Activated CD8-positive, alpha-beta memory T cell treated with anti-CD3 and anti-CD28 coated beads, Interleukin-2, amount 50 U/mL, for 1 hour (primary cell): Measurements from ENCODE around the gene IL12RB2.

Experiments used
- DNase-seq: peaks from one replicate; pipeline ENCODE4 v3.0.0-alpha.2; 2020; ENCODE audit errors: extremely low read depth

The IL12RB2 gene

DNA sequence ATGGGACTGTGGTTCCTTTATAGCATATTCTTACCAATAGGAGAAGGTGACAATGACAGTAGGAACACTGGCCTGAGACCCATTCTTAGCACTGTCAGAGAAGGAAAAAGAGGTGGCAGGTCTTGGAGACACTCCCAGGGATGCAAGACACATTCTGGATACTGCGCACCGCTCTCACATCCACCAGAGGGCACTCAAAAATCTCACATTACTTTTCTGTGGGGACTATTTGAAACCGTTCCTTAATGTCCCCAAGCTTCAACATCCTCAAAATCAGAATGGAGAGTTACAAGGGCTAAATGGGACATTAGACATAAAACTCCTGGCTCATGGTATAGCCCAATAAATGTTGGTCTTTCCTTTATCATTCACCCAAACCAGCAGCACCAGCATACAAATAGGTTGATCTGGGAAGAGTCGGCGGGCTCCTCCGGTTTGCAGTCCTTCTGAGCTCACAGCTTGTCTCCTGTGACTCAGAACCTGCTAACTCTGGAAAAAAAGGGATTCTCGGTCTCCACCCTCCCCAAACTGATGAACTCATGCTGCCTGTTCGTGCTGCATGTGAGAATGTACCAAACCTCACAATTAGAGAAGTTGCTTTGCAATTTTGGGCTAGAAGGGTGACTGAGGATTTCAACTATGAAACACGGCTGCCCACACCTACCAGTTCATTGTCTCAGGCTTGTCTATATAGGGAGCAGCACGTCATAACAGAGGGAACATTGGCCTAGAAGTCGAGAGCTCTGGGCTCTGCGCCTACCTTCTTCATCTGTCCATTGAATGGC lies 40.2 kb downstream of the IL12RB2 start:
- no peak for DNase-seq

DNA sequence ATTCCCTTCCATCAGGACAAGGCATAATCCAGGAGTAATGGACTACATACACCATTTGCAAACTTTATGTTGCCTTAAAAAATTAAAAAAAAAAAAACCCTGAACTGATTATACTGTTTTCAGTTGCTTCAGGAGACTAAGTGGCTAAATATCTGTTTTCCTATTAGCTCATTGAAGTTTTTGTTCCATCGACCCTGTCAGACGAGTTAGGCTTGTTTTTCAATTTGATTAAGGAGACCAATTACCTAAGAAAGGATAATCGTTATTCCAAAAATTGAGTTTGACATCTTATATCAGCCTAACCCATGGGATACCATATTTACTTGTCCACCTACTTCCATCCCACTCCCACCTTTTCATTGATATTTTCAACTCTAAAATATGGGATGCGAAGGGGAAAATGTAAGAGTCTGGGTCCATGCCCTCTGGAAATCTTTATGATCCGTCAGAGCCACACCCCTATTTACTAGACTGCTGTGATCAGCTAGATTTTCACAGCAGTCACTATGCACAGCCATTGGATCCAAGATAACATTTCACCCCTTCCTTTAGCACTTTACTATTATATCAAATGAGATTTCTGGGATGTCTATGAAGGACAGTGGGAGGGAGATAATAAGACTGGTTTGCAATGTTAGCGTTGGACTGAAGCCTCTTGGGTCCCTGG lies 41.0 kb downstream of the IL12RB2 start:
- DNase-seq = no peak

DNA sequence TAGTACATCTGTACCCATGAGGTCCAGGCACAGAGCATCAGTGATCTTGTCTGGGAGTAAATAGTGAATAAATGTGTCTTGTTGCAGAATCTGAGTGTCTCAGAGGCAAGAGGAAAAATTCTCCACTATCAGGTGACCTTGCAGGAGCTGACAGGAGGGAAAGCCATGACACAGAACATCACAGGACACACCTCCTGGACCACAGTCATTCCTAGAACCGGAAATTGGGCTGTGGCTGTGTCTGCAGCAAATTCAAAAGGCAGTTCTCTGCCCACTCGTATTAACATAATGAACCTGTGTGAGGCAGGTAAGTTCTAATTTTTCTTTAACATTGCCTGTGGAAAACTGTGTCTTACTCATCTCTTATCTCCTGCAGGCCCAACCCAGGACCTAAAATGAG lies 43.1 kb downstream of the IL12RB2 start:
- DNase-seq = no peak

DNA sequence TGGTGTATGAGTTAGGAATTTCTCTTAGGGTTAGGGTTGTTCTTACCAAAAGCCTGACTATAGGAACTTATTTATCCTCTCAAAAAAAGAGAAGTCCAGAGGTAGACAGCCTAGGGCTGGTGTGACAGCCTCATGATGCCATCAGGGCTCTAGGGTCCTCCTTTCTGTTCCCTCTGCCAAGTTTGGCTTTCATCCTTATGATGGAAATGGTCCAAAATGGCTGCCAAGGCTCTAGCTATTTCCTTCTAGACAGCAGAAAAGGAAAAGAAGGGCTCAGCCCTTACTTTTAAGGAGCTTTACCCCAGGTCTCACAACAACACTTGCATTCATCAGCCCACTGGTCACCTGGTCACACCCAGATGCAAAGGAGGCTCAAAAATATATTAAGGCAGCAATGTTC lies 44.5 kb downstream of the IL12RB2 start:
- no peak for DNase-seq

DNA sequence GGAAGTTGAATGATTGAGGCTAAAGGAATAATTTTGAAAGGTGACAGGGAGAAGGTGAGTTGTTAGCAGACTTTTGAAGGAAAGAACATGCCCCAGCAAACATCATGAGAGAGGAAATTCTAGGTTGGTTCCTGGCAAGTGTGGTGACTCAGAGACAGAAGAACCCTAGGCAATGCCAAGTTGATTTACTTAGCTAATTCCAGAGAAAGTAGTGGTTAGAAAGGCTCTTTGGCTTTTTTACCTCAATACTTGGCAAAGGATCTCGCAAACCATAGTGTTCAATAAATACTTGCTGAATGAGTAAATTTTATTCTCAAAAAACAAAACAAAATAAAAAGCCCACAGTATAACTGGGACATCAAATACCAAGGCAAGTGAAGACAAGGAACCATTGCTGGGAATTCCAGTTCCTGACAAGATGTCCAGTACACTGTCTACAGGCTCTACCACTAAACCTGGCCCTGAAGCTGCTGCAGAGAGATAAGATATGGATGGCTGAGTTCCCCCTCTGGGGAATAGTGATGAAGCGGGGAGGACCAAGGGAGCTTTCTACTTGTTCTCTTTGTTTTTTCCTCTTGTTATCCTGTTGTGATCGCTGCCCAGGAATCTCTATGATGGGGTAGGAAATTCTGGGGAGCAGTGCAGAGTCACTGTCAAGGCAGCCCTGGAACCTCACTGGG lies 48.2 kb downstream of the IL12RB2 start:
- no peak for DNase-seq

DNA sequence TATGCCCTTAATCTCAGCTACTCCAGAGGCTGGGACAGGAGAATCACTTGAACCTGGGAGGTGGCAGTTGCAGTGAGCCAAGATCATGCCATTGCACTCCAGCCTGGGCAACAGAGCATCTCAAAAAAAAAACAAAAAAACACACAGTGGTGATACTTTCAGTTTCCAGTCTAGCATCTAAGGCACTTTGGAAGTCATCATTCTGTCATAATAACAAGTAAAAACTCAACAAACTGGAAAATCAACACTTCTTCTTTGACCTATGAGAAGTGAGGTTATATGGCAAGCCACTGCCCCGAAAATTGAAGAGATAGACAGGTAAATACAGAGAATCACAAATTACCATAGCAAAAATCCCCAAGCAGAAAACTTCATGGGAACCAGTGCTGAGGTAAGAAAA lies 51.9 kb downstream of the IL12RB2 start:
- no peak for DNase-seq

DNA sequence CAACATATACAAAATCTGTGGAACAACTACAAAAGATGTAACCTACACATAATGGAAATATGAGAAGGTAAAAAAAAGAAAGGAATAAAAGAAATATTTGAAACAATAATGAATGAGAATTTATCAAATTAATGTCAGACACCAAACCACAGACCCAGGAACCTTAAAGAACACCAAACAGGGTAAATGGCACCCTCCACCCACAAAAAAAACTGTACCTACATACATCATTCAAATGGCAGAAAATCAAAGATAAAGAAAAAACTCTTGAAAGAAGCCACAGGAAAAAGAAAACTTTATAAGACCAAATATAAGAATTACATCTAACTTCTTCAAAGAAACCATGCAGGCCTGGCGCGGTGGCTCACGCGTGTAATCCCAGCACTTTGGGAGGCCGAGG lies 54.0 kb downstream of the IL12RB2 start:
- no peak for DNase-seq

DNA sequence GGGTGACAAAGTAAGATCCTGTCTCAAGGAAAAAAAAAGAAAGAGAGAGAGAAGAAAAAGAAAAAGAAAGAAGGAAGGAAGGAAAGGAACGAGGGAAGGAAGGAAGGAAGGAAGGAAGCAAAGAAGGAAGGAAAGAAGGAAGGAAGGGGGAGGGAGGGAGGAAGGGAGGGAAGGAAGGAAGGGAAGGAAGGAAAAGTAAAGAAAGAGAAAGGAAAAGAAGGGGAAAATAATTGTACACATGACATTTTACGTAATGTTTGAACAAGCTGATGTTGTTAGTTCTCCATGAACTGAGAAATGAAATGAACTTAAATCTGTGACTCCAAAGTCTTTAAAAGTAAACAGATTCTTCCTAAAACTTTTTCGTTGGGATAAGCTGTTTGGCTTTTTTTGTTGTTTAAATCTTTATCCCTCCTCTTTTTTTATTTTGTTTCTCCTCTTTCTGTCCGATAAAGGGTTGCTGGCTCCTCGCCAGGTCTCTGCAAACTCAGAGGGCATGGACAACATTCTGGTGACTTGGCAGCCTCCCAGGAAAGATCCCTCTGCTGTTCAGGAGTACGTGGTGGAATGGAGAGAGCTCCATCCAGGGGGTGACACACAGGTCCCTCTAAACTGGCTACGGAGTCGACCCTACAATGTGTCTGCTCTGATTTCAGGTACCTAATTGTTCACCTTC lies 59.8 kb downstream of the IL12RB2 start:
- no peak for DNase-seq

DNA sequence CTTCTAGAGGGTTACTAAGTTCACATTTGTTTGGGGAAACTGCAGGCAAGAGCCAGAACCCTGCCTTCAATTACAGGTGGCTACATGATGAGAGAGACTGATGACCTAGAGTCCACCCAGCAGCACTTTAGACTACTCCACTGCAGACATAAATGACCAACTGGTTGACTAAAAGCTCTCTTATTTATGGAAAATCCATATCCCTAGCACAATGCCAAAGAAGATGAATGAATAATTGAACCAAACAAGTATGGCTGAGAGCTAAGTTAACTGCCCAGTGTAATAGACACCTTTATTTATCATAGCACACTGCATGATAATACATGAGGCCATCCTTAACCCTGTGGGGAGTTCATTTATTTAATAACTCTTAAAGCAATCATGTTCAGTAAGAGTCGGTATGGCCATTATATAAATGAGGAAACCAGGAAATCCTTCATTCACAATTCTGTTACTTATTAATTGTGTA lies 60.4 kb downstream of the IL12RB2 start:
- DNase-seq = no peak

DNA sequence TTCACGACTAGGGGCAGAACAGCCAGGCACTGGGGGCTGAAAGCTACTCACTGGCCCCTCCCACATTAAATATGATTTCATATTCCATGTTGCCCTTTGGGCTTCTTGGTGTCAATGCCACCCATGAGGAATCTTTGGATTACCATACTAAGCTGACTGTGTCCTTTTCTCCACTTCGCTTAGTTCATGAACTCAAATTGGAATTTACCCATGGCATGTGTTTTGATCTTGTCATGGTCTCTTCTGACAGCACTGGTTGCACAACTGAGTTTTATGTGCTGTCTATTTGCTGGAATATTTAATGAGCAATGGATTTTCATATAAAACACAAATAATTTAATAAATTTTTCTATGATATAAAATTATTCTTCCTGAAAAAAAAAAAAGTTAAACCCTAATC lies 63.4 kb downstream of the IL12RB2 start:
- no peak for DNase-seq

DNA sequence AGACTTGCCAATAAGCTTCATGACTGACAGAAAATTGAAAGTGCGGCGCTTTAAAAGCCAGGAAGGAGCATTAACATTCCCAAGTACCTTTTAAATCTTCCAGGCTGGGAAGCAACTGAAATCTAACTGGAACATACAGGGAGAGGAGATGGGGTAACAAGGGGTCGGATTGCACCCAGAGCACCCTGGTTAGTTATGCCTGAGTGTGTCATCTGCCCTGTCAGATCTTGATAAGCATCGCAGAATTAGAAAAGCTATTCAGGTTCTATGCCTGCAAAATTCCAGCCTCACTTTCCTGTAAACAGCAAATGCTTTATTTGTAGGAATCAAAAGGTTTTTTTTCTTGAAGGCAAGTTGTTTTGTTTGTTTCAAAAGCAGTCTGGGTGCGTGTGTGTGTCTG lies 64.0 kb downstream of the IL12RB2 start:
- DNase-seq = no peak

DNA sequence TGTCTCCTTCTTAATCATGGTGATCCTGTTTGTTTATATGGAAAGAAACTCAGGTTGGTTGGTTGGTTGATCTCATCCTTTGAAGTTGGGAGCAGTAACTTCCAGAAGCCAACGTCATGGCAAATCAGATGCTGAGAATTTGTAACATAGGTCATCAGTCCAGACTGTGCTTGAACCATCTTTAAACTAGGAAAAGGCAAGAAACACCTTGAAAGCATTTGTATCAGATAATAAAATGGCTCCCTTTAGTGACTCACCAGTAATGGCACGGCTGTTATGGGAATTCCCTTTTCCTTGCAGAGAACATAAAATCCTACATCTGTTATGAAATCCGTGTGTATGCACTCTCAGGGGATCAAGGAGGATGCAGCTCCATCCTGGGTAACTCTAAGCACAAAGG lies 64.5 kb downstream of the IL12RB2 start:
- no peak for DNase-seq

DNA sequence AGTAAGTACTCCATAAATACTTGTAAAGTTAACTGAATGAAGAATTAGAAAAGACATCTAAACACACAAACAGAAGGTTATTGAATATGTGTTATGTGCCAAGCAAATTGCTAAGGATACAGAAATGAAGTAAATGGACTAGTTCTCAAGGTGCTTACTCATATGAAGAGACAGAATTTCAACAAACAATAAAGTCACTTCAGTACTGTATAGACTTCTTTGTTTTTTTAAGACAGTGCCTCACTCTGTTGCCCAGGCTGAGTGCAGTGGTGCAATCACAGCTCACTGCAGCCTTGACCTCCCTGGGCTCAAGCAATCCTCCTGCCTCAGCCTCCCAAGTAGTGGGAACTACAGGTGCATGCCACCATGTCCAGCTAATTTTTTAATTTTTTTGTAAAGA lies 65.2 kb downstream of the IL12RB2 start:
- DNase-seq = no peak

DNA sequence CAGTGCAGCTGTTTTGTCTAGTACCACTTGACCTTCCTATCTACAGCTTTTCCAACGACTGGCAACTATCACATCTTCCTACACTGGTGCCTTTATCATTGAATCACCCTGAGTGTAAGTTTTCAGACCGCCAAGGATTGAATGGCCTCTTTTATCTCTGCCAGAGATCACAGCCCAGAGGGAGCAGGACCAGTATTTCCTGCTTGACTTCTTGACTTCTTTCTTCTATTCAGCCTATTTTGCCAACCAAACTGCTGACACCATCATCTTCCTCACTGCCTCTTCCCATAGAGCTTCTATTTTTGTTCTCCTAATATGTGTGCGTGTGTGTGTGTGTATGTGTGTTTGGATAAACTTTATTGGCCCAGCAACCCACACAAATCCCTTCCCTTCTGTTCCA lies 68.7 kb downstream of the IL12RB2 start:
- no peak for DNase-seq

DNA sequence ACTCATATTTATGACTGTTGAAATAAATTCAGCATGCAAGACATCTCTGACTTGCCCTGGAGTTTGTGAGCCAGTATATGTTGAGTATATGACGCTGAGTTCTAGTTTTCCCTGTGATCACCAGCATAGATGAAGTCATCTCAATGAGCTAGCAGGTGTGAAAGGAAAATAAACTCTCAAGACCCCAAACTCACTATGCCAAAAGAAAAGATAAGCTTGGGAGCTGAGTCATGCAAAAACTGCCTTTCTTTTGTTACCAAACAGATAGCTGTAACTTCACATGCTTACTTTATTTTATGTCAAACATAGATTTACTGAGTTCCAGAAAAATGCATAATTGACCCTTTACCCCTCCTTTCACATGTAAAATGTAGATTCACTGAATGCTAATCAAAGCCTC lies 69.6 kb downstream of the IL12RB2 start:
- DNase-seq = no peak

DNA sequence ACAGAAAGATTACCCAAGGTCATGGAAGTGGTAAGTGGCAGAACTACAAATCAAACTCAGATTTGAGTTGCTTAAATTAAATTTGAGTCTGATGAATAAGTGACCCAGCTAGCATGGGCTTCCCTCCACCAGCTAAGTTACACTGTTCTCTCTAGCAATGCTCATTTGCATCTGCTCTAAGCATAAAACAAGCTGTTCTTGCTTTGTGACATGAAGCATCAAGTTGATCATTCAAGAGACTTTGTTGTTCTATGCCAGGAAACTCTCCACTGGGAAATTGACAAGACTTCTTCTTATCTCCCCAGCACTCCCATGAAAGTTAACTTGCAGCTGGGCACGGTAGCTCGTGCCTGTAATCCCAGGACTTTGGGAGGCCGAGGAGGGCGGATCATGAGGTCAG lies 73.5 kb downstream of the IL12RB2 start:
- DNase-seq = no peak

DNA sequence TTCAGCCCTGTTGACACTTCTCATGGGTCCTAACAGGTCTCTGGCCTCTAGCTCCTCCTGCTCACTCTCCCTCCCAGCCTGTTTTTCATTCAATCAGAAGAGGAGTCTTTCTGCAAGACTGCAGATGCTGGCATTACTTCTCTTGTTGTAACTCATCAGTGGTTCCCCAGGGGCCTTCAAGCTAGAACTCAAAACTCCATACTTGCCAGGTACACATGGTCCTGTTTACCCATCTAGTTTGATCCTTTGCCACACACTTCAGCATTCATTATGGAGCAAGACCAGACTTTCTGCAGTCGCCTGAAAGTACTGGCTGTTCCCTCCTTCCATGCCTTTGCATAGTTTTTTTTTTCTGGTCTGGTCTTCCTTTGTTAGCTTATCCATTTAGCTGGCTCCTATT lies 74.6 kb downstream of the IL12RB2 start:
- DNase-seq = no peak

DNA sequence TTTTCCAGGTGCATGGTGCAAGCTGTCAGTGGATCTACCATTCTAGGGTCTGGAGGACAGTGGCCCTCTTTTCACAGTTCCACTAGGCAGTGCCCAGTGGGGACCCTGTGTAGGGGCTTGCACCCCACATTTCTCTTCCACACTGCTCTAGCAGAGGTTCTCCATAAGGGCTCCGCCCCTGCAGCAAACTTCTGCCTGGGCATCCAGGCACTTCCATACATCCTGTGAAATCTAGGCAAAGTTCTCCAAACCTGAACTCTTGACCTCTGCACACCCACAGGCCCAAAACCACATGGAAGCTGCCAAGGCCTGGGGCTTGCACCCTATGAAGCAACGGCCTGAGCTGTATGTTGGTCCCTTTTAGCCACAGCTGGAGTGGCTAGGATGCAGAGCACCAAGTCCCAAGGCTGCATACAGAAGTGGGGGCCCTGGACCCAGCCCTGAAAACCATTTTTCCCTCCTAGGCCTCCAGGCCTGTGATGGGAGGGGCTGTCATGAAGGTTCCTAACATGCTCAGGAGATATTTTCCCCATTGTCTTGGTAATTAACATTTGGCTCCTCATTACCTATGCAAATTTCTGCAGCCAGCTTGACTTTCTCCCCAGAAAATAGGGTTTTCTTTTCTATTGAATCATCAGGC lies 76.4 kb downstream of the IL12RB2 start:
- DNase-seq = no peak

DNA sequence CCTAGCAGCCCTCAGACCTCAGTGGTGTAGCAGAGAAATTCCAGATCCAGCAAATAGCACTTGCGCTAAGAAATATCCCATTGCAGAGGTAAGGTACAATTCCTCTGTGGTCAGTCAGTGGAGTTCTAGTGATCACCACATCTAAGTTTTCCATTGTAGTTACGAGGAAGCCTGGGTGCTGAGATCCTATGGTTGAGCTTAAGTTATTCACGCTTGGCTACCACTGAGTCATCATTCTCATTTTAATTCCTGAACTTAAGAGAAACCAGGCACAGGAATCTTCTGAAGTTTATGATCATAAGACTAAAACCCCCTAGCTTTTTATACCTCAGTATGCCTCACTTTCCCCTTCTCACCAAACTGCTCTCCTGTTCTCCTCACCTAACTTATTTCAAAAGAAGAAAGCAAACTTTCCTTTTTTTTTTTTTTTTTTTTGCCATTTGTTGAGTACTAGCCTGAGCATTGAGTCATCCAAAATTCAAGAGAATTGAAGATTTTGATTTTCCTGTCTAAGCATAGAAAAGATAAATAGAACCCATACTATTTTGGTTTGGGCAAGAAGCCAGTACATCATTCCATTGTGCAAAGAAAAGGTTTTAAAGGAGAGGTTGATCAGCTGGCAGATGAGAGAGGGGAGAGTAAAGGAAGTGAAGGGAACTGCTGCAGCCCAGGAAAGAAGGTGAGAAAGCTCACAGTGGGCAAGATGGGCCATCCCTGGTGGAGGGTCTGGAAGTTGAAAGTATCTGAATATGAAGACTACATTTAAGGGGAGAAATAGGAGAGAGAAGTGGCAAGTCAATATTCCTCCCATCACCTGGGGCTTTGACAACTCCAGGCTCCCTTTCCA lies 82.6 kb downstream of the IL12RB2 start:
- no peak for DNase-seq

DNA sequence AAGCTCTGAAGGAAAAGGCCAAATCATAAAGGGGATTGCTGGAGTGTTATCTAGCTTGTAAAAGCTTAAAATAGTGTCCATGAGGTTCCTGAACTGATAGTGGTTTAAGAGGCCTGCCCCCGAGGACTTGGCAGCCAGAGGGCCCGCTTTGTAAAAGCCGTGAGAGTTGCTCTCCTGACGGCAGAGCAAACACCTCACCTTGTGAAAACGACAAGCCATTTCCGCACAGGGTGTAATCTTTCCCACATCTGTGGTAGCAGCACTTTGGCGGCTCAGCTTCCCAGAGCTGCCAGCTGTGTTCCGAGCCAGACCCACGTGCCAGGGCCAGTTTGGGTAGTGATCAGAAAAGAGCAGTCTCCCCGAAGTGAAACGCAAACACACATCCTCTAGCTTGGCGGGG lies 85.6 kb downstream of the IL12RB2 start:
- no peak for DNase-seq

DNA sequence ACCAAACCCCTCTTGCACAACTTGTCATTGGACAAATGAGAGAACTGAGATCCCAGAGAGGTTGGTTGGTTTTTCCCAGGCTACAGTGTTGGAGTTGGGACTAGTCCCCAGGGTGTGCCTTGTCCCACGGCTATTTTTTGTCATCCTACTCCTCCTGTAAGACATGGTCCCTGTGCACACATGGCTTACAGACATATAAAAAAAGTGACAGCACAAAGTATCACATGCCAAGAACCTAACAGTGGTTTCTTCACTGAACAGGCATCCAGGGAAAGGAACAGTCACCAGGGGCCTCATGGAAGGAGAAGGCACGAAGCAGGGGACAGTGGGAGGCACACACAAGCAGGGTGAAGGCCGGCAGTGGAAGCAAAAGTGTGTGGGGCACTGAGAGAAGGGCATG lies 86.1 kb downstream of the IL12RB2 start:
- no peak for DNase-seq
